GM19240 (cell line): ENCODE results near the gene FCRL5.
"Not testable (repeated sequence)": the region's sequence is repeated elsewhere in the genome, so short reads cannot be mapped to it uniquely, and the experiment has no call there.

ENCODE experiments used
- DNase-seq: peaks from one replicate; pipeline ENCODE4 v3.0.0; 2011; ENCODE audit warnings: low spot score; ENCODE audit not compliant: insufficient read length

The FCRL5 gene

DNA sequence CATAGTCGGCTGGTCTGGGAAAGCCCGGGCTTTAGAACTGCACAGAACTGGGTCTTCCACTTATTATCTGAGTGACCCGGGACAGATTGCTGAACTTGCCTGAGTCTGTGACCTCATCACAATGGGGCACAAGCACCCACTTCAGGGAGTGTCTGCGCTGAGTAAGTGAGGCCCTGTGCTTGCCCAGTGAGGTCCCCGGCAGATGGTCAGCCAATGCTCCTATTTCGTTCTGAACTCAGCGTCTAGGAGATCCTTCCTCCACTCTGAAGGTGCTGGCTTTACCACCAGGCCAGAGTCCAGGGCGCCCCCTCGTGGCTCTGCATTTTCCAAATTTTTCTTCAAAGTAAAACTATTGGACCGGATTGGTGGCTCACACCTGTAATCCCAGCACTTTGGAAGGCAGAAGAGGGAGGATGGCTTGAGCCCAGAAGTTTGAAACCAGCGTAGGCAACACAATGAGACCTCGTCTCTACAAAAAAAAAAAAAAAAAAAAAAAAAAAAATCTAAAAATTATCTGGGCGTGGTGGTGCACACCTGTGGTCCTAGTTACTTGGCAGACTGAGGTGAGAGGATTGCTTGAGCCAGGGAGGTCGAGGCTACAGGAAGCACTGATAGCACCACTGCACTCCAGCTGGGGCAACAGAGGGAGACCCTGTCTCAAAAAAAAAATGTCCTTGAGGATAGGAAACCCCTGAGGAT lies 61.7 kb downstream of the FCRL5 start:
- DNase-seq, result no peak

DNA sequence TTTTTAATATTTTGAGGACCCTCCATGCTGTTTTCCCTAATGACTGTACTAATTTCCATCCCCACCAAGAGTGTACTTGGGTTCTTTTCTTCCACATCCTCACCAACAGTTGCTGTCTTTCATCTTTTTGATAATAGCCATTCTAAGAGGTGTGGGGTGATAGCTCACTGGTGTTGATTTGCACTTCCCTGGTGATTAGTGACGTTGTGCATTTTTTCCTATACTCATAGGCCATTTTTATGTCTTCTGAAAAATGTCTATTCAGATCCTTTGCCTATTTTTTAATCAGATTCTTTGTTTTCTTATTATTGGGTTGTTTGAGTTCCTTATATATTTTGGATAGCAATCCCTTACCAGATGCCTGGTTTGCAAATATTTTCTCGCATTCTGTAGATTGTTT lies 64.2 kb downstream of the FCRL5 start:
- no peak for DNase-seq

DNA sequence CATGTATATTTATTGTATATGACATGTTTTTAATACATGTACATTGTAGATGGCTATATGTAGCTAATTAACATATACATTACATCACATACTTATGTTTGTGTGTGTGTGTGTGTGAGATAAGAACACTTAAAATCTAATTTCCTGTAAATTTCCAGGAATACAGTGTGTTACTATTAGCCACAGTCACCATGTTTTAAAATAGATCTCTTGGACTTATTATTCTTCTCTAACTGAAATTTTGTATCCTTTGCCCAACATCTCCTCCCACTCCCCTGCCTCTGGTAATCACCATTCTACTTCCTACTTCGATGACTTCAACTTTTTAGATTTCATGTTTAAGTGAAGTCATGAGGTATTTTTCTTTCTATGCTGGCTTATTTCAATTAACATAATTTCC lies 64.8 kb downstream of the FCRL5 start:
- no peak for DNase-seq

DNA sequence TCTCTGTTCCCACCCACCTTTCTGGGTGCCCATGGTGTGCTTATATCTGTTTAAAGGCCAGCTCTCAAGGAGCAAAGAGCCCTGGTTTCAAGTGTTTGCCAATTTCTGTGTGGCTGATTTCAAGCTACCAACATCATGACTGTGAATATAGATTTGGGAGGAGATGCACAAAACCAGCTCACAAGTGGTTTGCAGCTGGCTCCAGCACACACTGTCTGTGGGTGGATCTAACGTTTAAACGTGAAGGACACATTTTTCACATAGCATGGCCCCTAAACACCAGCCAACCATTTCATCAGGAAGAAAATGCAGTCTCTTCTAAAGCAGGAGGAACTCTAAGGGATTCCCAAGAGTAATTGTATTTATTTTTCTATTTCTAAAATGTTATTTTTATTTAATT lies 65.2 kb downstream of the FCRL5 start:
- DNase-seq, result no peak

DNA sequence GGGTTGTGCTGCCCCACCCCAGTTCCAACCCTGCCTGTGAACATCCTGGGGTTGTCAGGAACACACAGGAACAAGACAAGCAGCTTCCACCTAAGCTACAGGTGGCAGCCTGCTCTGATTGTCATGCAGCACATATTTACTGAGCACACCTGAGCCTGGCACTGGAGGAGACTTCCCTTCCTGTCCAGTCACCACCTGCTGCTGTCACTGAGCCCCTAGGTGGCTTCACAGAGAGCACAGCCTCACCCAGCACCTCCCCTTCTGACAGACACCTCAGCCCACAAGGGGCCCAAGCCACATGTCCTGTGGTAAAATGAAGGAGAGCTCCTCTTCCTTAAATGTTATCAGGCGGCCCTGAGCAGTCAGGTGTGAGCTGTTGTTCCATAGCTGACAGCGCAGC lies 65.9 kb downstream of the FCRL5 start:
- not testable (repeated sequence) for DNase-seq

DNA sequence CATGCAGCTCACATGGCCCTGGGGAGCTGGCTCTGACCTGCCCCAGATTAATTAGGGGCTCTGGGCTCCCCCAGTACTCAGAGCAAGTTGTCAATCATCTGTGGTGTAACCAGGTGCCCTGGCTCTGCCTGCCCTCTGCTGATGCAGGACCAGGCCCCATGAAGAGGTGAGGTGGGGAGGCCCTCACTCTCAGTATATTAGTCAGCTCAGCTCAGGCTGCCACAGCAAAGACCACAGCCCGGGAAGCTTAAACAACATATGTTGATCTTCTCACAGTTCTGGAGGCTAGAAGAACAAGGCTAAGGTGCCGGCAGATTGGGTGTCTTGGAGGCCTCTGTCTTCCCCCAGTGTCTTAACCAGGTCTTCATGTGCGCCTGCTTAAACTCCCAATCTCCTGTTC lies 66.5 kb downstream of the FCRL5 start:
- DNase-seq, result no peak

DNA sequence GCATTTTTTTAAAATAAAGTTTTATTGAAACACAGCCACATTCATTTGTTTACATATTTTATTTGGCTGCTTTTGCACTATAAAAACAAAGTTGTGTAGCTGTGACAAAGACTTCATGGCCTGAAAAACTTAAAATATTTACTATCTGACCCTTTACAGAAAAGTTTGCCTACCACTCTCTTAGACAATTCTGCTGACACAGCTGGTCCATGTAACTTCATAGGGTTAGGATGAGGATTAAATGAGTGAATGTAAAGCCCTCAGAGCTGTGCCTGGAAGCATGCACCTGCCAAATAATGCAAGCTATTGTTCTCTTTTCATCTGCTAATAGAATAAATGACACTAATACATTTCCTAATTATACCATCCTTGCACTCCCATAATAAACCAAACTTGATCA lies 67.7 kb downstream of the FCRL5 start:
- DNase-seq, result no peak

GRCh38 chr1:157483635-157484034 lies 68.7 kb downstream of the FCRL5 start:
- DNase-seq, result no peak

DNA sequence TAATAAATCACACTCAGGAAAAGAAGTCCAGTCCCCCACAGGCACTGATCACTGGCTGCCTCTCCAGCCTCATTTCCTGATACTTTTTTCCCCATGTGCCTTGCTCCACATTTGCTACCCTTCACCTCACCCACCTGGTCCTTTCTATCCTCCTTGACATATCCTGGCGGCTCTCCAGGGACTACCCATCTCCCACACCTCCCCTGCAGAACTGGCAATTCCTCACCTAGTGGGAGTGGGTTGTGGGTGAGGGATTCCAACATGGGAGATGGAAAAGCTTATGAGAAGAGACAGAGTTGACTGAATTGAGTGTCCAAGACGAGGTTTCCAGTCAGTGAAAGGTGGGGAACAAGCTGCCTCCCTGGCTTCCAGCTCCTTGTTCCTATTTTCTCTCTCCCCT lies 69.6 kb downstream of the FCRL5 start:
- DNase-seq, result no peak

DNA sequence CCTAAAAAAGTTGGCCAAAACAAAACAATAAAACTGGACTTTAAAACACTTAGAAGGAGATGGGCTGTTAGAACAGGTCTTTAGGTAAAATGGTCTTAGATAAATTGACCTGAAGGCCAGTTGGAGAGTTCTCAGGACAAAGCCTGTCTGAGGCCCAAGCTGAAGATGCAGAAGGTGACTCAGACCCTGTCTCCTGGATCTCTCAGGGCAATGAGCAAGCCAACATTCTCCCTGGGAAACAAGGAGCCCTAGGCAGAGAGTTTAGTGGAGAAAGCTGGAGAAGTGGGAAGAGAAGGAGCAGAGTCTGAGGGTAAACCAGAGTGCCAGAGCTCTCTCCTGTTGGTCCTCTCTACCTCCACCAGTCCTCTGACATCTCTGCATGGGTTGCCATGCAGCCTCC lies 70.1 kb downstream of the FCRL5 start:
- no peak for DNase-seq

DNA sequence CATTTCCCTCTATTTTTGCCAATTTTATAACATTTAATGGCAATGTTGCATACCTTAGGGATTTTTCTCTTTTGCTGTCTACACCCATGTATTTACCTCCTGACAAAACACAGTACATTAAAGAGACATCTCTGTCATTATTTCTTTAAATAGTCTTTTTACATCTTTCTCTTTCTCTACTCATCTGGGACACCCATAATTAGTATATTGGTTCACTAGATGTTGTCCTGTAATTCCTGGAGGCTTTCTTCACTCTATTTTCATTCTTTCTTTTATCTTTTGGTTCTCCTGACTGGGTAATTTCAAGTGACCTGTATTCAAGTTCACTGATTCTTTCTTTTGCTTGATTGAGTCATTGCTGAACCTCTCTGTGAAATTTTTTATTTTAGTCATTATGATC lies 74.3 kb downstream of the FCRL5 start:
- DNase-seq, result no peak

DNA sequence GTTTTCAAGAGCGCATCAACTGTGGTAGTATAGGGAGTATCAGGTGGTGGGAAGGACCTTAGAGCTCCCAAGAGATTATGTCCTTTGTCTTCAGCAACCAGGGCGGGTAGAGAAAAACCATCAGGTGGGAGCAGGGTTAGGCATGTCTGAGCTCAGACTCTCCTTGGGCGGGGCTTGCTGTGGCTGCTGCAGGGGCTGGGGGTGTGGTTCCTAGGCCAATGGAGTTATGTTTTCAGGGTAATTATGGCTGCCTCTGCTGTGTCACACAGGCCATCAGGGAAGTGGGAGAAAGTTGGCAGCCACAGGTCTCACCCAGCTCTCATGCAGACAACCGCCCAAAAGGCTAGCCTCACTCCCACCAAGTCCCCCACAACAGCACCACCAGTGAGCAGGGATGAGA lies 74.9 kb downstream of the FCRL5 start:
- no peak for DNase-seq

- no peak for DNase-seq
Measured at GRCh38 chr1:157472959-157473358, 79.4 kb downstream of the FCRL5 start.

GRCh38 chr1:157472056-157472701 lies 80.1 kb downstream of the FCRL5 start:
- DNase-seq, result no peak

DNA sequence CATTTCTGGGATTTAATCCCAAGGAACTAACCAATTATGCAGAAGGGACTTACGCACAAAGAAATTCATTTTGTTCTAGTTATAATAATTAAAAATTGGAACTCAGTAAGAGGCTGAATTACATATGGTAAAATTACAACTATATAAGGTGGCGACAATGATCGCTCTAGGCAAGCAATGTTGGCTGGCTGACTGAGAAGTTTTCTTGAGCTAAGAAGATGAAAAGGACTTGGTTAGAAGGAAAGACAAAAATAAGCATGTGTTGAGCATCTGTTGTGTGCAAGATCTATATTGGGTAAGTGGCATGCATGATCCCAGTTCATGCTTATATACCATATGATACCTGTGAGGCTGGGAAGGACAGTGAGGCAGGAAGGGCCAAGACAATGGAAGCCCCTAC lies 80.8 kb downstream of the FCRL5 start:
- DNase-seq, result no peak

DNA sequence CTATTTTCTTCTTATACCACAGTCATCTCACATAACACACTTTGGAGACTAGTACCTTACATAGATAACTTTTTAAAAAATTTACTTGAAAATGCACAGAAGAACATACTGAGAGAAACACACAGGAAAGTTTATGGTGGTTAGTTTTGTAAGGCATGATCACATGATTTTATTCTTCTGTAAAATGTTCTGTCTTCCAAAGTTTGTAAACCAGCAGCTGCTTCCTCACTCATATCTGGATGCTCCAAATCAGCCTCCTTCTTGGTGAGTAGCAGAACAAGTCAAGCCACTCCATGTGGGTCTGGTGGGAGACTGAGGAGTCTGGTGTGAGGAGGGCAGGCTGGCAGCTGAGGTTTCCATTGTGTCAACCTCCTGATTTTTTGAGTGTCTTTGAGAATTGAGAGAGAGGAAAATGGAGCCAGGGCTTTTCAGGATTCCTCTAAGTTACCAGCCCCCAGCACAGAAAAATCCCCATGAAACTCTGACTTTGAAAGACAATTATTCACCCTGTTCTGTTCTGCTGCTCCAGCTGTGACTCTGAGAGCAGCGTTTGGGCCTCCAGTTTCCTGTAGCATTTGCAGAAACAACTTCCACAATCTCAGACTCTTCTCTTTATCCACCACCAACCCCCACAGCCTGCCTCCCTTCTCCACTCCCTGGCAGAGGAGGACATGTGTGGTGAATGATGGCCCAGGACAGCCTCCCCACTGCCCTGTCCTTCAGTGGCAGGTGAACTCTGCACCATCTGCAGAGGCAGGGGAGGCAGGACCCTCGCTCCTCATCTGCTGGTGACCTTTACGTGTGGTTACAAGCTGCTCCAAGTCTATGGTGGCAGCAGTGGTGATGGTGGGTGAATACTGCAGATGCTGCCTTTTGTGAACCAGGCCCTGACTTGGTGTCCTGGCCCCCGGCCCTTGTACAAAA lies 82.3 kb downstream of the FCRL5 start:
- DNase-seq, result no peak

- no peak for DNase-seq
Measured at GRCh38 chr1:157469300-157469699, 83.0 kb downstream of the FCRL5 start.

DNA sequence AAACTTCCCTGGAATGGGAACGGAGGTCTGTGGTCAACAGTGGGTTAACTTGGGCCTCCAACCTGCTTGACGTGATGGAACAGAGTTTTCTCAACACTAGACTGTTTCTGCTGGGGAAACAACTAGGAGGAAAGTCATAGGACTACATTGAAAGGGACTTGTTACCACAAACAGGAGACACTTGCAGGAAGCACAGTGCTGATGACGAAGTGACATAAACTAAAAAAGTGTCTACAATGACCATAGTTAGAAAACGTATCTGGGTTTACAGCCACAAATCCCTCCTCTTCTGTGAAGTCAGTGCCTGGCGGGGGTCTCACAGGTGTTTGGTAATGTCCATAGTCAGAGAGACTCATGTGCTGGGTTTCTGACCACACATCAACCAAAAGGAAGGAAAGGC lies 86.3 kb downstream of the FCRL5 start:
- no peak for DNase-seq
